Spinal cord (tissue), 10 donors: ENCODE results near the gene MIGA2. TPM values are rescaled to one million over a fixed set of nuclear protein-coding genes. Genes with fewer than 3 reads are reported as not detected.
A peak's percentile ranks its signal among the peaks of the same experiment; 100 is the strongest.

Experiments used
- DNase-seq, 6 donors: peaks; one replicate each; pipeline versions ENCODE4 v3.0.0 to v3.0.0-alpha.2; 2013 to 2015; ENCODE audit warnings: low spot score in 6 of 6, low read depth in 4 of 6
- H3K27ac ChIP-seq: one replicate; pipeline ENCODE4 v1.5.1; 2013; ENCODE audit warnings: low read depth, low read length, control low read depth
- H3K27me3 ChIP-seq: one replicate; pipeline ENCODE4 v1.6.1; 2013; ENCODE audit warnings: low read length; ENCODE audit not compliant: control insufficient read depth, insufficient read depth
- H3K36me3 ChIP-seq: one replicate; pipeline ENCODE4 v1.6.1; 2013; ENCODE audit warnings: low read length; ENCODE audit not compliant: control insufficient read depth, insufficient read depth
- H3K4me1 ChIP-seq: one replicate; pipeline ENCODE4 v1.6.1; 2013; ENCODE audit warnings: low read length; ENCODE audit not compliant: control insufficient read depth, insufficient read depth
- H3K4me3 ChIP-seq: one replicate; pipeline ENCODE4 v1.5.1; 2013; ENCODE audit warnings: low read depth, low read length, control low read depth
- H3K9me3 ChIP-seq: one replicate; pipeline ENCODE4 v1.6.1; 2013; ENCODE audit warnings: low read length; ENCODE audit not compliant: control insufficient read depth, insufficient read depth
- WGBS: methylation state at CpG from one replicate; pipeline ENCODE4 v1.1.5; 2013; ENCODE audit warnings: missing lambda C conversion rate; ENCODE audit not compliant: insufficient coverage; 5-methylcytosine and 5-hydroxymethylcytosine counted together
- long read RNA-seq, 4 donors: transcript quantifications; one replicate each; lab custom pipeline, GENCODE V29; 2026
- polyA plus RNA-seq, 2 donors: library from polyadenylated mRNA; unstranded; fragments of 120-200 nt; gene quantifications; one replicate each; pipeline ENCODE4 v1.2.1, GENCODE V29; 2013; ENCODE audit not compliant: insufficient read length in 2 of 2
- total RNA-seq, 2 donors: library from RNA; depleted of rRNA in 1 of 2; stranded (reverse); fragments of 120-200 nt in 1 of 2; fragments of >200 nt in 1 of 2; gene quantifications; one replicate each; pipeline versions ENCODE4 v1.2.3 to v1.2.4, GENCODE V29; 2013 to 2014
- donor health status: healthy.

MIGA2 gene, protein sequence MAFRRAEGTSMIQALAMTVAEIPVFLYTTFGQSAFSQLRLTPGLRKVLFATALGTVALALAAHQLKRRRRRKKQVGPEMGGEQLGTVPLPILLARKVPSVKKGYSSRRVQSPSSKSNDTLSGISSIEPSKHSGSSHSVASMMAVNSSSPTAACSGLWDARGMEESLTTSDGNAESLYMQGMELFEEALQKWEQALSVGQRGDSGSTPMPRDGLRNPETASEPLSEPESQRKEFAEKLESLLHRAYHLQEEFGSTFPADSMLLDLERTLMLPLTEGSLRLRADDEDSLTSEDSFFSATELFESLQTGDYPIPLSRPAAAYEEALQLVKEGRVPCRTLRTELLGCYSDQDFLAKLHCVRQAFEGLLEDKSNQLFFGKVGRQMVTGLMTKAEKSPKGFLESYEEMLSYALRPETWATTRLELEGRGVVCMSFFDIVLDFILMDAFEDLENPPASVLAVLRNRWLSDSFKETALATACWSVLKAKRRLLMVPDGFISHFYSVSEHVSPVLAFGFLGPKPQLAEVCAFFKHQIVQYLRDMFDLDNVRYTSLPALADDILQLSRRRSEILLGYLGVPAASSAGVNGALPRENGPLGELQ
- 10 to 100 TPM; 21.2 to 29.4 TPM for total RNA-seq
- 10 to 100 TPM; 24.4 to 35.6 TPM for polyA plus RNA-seq
- long read RNA-seq, donor 1, partial matches to known transcripts = 0 of 1 reads
- long read RNA-seq, donor 1, other reads (novel, unspliced or antisense) = 0 of 1 reads
- long read RNA-seq, donor 2, partial matches to known transcripts = 5 of 6 reads
- long read RNA-seq, donor 2, other reads (novel, unspliced or antisense) = 0 of 6 reads
- long read RNA-seq, donor 3, partial matches to known transcripts = 13 of 13 reads
- long read RNA-seq, donor 3, other reads (novel, unspliced or antisense) = 0 of 13 reads
- long read RNA-seq, donor 4 = 0 reads

DNA sequence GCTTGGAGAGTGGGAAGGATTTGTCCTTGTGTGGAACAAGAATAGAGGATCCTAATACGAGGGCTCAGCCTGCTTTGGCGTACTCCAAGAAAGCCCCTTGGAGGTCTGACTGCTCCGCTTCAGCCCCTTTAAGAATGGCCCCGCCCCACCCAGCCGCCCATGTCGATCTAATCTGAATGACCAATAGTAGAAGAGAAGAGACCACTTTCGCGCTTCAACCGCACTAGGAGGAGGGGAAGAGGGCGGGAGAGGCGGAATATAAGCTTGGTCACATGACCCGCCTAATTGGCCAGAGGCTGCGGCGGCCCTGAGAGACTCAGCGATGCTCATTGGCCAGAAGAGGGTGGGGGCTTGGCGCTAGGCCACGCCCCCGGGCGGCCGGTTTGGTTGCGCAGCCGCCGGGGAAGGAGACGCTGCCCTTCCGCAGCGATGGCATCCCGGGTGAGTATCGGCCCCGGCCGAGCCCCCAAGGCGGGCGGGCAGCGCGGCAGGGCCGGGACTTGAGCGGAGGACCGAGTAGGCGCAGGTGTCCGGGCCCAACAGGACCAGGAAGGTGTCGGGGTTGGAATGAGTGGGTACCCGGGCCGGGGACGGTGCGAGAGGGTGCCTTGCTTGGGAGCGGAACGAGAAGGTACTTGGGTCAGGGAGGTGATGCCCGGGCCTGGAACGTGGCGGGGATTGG lies at the start of gene MIGA2:
Gene MIGA2 (plus strand): TSS at position 386 of the 682 bp plus-strand sequence. CDS start 3,969 bp downstream, outside the sequence.
- peak within 1 kb of the TSS; percentile 77 for H3K27ac ChIP-seq
- peak within 1 kb of the TSS; percentile 95 for H3K4me3 ChIP-seq
- WGBS = under 1% methylated on average over 48 of the region's 49 CpGs
- no peaks in the 10 kb centered on the region for H3K27me3 ChIP-seq
- H3K36me3 ChIP-seq = peaks cover 15% of the 10 kb centered on the region
- peaks cover 21% of the 10 kb centered on the region for H3K4me1 ChIP-seq
- peak; percentile 94 to 100 (median 97) for DNase-seq
- H3K9me3 ChIP-seq = no peaks in the 10 kb centered on the region

DNA sequence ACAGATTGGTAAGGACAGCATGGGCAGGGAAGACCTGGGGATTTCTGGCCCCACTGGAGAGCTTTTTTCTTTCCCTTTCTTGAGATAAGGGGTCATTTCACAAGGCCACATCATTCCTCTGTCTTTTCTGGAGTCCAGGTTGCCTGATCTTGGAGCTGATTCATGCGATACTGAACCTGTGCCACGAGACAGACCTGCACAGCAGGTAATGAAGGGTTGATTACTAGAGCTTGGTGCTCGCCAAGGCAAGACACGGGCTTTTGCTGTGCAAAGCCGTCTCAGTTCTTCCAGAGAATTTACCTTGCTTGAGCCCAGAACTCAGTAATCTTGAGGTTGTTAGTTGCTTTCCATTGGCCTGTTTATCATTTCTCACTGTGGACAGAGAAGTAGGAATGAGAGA lies 49.8 kb upstream of the MIGA2 start:
- Histone ChIP-seq H3K9me3 (no peaks in the 10 kb centered on the region), H3K27ac (no peak overlapping the region), H3K36me3 (peaks cover 77% of the 10 kb centered on the region), H3K27me3 (no peaks in the 10 kb centered on the region), H3K4me1 (no peaks in the 10 kb centered on the region), H3K4me3 (no peak overlapping the region)
- 95% methylated on average over 4 of the region's 5 CpGs for WGBS
- no peak for DNase-seq

DNA sequence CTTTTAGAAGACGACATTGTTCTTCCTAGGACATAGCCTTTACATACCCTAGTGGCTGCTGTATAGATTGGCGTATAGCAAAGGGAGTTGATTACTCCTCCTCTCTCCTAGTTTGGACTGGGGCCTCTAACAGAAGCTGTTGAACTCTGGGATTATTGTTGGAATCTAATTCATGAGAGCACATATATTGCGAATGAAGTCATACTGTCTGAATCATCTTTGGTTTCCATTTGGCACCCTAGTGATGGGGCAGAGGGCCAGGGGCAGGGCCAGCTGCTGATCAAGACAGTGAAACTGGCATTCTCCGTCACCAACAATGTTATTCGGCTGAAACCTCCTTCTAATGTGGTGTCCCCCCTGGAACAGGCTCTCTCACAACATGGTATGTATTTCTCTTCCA lies 48.6 kb upstream of the MIGA2 start:
- Histone ChIP-seq H3K36me3 (peaks cover 75% of the 10 kb centered on the region), H3K27me3 (no peaks in the 10 kb centered on the region), H3K27ac (no peak overlapping the region), H3K4me1 (no peaks in the 10 kb centered on the region), H3K9me3 (no peaks in the 10 kb centered on the region), H3K4me3 (no peak overlapping the region)
- 100% methylated on average over 3 of the region's 5 CpGs for WGBS
- DNase-seq = no peak

DNA sequence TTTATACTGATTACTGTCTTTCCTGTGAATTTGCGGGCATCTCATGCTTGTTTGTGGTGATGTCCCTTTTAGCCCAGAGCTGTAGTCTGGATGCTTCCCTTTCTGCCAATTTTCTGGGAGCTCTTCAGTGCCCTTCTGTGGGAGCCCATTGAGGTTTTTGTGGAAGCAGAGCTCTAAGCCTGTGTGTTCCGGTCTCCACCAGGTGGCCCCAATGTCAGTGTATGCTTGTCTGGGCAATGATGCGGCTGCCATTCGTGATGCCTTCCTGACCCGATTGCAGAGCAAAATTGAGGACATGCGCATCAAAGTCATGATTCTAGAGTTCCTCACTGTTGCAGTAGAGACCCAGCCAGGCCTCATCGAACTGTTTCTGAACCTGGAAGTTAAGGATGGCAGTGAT lies 43.4 kb upstream of the MIGA2 start:
- Histone ChIP-seq H3K9me3 (no peaks in the 10 kb centered on the region), H3K4me1 (no peaks in the 10 kb centered on the region), H3K27me3 (no peaks in the 10 kb centered on the region), H3K4me3 (no peak overlapping the region), H3K27ac (no peak overlapping the region), H3K36me3 (peaks cover 79% of the 10 kb centered on the region)
- DNase-seq = peak in 3 of 6 donors; percentile 5 to 33 (median 17)
- 75% methylated on average over 7 of the region's 7 CpGs for WGBS

DNA sequence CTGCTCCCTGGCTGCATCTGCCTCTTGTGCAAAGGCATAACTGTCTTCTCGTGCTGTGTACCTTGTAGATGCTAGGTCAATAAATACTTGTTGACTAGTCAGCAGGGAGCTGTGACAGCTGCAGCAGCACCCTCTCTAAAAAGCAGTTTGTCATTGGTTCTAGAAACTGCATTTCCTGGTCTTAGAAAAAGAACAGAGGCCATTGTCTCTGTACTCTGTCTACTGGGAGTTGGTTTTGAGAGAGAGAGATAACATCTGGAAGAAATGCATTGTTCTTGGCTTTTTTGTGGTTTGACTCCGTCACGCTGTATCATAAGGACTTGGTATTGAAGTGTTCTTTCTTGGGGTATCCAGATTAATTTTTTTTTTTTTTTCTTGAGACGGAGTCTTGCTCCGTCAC lies 40.6 kb upstream of the MIGA2 start:
- no peak for DNase-seq
- no peaks in the 10 kb centered on the region for H3K27me3 ChIP-seq
- H3K27ac ChIP-seq = no peak overlapping the region
- no peaks in the 10 kb centered on the region for H3K9me3 ChIP-seq
- 88% methylated on average over 4 of the region's 5 CpGs for WGBS
- H3K4me1 ChIP-seq = no peaks in the 10 kb centered on the region
- no peak overlapping the region for H3K4me3 ChIP-seq
- H3K36me3 ChIP-seq = peaks cover 85% of the 10 kb centered on the region

DNA sequence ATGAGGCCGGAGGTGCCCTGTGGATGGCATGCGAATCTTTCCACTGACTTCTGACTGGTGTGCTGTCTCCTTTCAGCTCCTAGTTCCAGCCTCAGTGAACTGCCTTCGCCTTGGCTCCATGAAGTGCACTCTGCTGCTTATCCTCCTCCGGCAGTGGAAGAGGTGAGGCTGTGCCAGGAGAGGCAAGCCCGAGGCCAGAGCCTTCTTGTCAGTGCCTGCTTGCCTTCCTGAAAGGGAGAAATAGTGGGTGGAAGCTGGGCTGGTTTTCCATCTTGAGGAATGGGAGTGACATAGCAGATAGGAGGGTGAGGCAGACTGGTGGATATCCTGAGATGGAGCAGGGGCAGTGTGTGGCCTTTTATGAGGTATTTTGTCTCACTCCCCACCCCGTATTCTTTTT lies 38.0 kb upstream of the MIGA2 start:
- Histone ChIP-seq H3K27me3 (no peaks in the 10 kb centered on the region), H3K9me3 (no peaks in the 10 kb centered on the region), H3K36me3 (peaks cover 90% of the 10 kb centered on the region), H3K4me3 (no peak overlapping the region), H3K27ac (no peak overlapping the region), H3K4me1 (no peaks in the 10 kb centered on the region)
- DNase-seq = no peak
- 91% methylated on average over 5 of the region's 6 CpGs for WGBS

DNA sequence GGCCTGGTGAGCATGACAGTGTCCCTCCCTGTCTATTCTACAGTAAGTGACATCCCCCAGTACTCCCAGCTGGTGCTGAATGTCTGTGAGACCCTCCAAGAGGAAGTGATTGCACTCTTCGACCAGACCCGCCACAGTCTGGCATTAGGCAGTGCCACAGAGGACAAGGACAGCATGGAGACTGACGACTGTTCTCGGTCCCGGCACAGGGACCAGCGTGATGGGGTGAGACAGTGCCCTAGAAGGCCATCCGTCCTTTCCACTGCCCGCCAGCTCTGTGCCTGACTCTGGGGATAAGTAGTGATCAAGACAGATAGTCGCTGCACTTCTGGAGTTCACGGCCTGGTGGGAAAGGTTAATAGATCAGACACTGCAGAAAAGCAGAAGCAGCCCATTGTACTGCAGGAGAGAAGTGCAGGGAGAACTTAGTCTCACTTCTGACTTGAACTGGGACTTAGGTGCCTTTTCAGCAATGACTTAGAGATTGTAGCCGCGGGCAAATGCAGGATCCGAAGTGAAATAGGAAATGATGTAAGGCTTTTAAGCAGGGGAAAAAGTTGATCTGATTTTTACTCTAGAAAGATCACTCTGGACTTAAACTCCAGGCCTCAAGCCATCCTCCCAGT lies 36.7 kb upstream of the MIGA2 start:
- H3K4me1 ChIP-seq = no peaks in the 10 kb centered on the region
- H3K27ac ChIP-seq = no peak overlapping the region
- no peak for DNase-seq
- H3K36me3 ChIP-seq = peaks cover 91% of the 10 kb centered on the region
- H3K27me3 ChIP-seq = no peaks in the 10 kb centered on the region
- no peak overlapping the region for H3K4me3 ChIP-seq
- no peaks in the 10 kb centered on the region for H3K9me3 ChIP-seq
- 86% methylated on average over 10 of the region's 13 CpGs for WGBS

DNA sequence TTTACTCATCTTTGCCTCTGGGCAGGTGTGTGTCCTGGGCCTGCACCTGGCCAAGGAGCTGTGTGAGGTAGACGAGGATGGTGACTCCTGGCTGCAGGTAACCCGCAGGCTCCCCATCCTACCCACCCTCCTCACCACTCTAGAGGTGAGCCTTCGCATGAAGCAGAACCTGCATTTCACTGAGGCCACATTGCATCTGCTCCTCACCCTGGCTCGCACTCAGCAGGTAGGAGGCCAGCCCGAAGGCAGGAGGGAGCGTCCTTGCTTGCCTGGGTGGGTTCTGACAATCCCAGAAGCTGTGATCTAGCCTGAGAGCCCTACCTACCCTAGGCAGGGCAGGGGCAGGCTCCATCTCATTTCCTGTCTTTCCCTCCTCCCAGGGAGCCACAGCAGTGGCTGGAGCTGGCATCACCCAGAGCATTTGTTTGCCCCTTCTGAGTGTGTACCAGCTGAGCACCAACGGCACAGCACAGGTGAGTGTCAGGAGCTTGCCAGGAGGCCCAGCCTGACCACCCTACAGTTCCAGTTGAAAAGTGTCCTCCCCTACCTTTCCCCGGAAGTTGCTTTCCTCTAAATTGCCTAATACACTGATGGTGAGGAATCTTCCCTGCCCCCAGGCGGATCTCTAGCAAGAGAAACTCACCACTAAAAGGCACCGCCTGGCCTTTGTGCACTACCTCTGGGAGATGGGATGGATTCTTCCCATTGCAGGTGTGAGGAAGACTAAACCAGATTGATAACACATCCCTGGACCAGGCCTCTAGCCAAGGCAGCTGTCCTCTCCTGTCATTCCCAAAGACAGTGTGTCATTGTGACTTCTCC lies 34.7 kb upstream of the MIGA2 start:
- H3K36me3 ChIP-seq = peaks cover 95% of the 10 kb centered on the region
- no peak for DNase-seq
- no peaks in the 10 kb centered on the region for H3K9me3 ChIP-seq
- no peak overlapping the region for H3K4me3 ChIP-seq
- WGBS = 98% methylated on average over 7 of the region's 10 CpGs
- peaks cover 10% of the 10 kb centered on the region for H3K4me1 ChIP-seq
- H3K27ac ChIP-seq = no peak overlapping the region
- no peaks in the 10 kb centered on the region for H3K27me3 ChIP-seq
